HepG2 (cell line): ENCODE results near the gene MYH15. TPM values are rescaled to one million over a fixed set of nuclear protein-coding genes. Genes with fewer than 3 reads are reported as not detected.

Source experiments
- ATAC-seq: fragments of 200-7000 bp; cut with Tn5 transposase; 3 replicates; pipeline ENCODE4 v1.9.1; 2020; ENCODE audit warnings: mild to moderate bottlenecking, moderate library complexity
- BruUV-seq: library from RNA; stranded (reverse); fragments of 400-500 nt; replicated peaks from 2 replicates; lab custom pipeline; 2021; lab: Mats Ljungman, UMichigan
- CTCF ChIA-PET: fragments of 300-600 bp; formaldehyde crosslinking; extraction: SDS; loops from one replicate; lab custom pipeline; 2021; ENCODE audit warnings: low total read pairs, inconsistent platforms, low intra/inter-chr PET ratio; lab: Yijun Ruan, JAX
- POLR2A ChIA-PET: fragments of 350-600 bp; sonication (Branson Sonifier 250); formaldehyde crosslinking; loops from one replicate; lab custom pipeline; 2020; ENCODE audit warnings: antibody characterized with exemption, inconsistent platforms; lab: Yijun Ruan, JAX
- DNase-seq: peaks from one replicate; pipeline ENCODE4 v3.0.0-alpha.2; 2015; ENCODE audit warnings: low spot score
- FAIRE-seq: peaks from 3 replicates; lab custom pipeline; 2011; peaks lifted over from hg19 to GRCh38; lab: Jason Lieb, UNC
- H2AFZ ChIP-seq: one replicate; pipeline ENCODE4 v1.6.1; 2011; ENCODE audit warnings: low read length, inconsistent platforms
- H3K27ac ChIP-seq: fragments of 300-600 bp; 3 replicates; pipeline ENCODE4 v1.8.0; 2011; ENCODE audit warnings: mixed run types, mild to moderate bottlenecking, mixed read lengths, low read length, inconsistent platforms; ENCODE audit not compliant: insufficient read depth; ENCODE audit errors: extremely low read length
- H3K27me3 ChIP-seq, 2 experiments: fragments of 200-600 bp in 1 of 2; 2 replicates in 1 of 2; 3 replicates in 1 of 2; pipeline versions ENCODE4 v1.6.0 to v1.8.0; 2011; ENCODE audit warnings: low read length in 2 of 2, mild to moderate bottlenecking in 2 of 2, moderate library complexity in 2 of 2, inconsistent platforms in 1 of 2; ENCODE audit not compliant: insufficient read depth in 2 of 2, control insufficient read depth in 1 of 2
- H3K36me3 ChIP-seq, 2 experiments: fragments of 200-600 bp in 1 of 2; replicated peaks in 1 of 2; 2 replicates in 1 of 2; 3 replicates in 1 of 2; pipeline versions ENCODE4 v1.5.1 to v1.8.0; 2011; ENCODE audit warnings: low read length in 2 of 2, inconsistent platforms in 1 of 2; ENCODE audit not compliant: insufficient read depth in 2 of 2, control insufficient read depth in 1 of 2
- H3K4me1 ChIP-seq: 2 replicates; pipeline ENCODE4 v1.5.1; 2012; ENCODE audit warnings: low read length, inconsistent platforms; ENCODE audit not compliant: insufficient read depth
- H3K4me2 ChIP-seq: 2 replicates; pipeline ENCODE4 v1.6.0; 2011; ENCODE audit warnings: low read depth, low read length, inconsistent platforms
- H3K4me3 ChIP-seq, 3 experiments: fragments of 200-600 bp in 1 of 3; sonication (generic), shearing (Covaris generic) in 1 of 3; replicated peaks in 1 of 3; 2 replicates each; pipeline ENCODE4 v1.5.1; 2011 to 2016; ENCODE audit warnings: low read length in 3 of 3, inconsistent platforms in 2 of 3, low read depth in 2 of 3, mild to moderate bottlenecking in 2 of 3, control low read depth in 1 of 3, mixed read lengths in 1 of 3; ENCODE audit not compliant: insufficient read depth in 1 of 3
- H3K79me2 ChIP-seq: one replicate; pipeline ENCODE4 v1.6.1; 2011; ENCODE audit warnings: low read length, inconsistent platforms; ENCODE audit not compliant: insufficient read depth
- H3K9ac ChIP-seq: 2 replicates; pipeline ENCODE4 v1.6.0; 2011; ENCODE audit warnings: mild to moderate bottlenecking, low read depth, low read length, inconsistent platforms; ENCODE audit not compliant: insufficient read depth
- H3K9me3 ChIP-seq: 2 replicates; pipeline ENCODE4 v1.5.1; 2012; ENCODE audit warnings: mild to moderate bottlenecking, low read length
- H4K20me1 ChIP-seq: 2 replicates; pipeline ENCODE4 v1.6.0; 2011; ENCODE audit warnings: inconsistent platforms, mild to moderate bottlenecking, low read length, moderate library complexity; ENCODE audit not compliant: insufficient read depth
- ATF1 ChIP-seq: IDR thresholded peaks from 2 replicates; pipeline ENCODE4 v1.6.1; 2016; ENCODE audit warnings: mild to moderate bottlenecking, control low read depth
- FIP1L1 ChIP-seq: fragments of 200-400 bp; formaldehyde crosslinking; IDR thresholded peaks from 2 replicates; pipeline ENCODE4 v1.6.1; 2018; ENCODE audit warnings: low read depth, mild to moderate bottlenecking, low read length, moderate library complexity, borderline replicate concordance; ENCODE audit not compliant: insufficient read depth
- JUNB ChIP-seq: sonication (generic); formaldehyde crosslinking; IDR thresholded peaks from 2 replicates; pipeline ENCODE4 v1.8.0; 2022; ENCODE audit warnings: missing genetic modification reagents, mild to moderate bottlenecking, borderline replicate concordance
- RFXANK ChIP-seq: IDR thresholded peaks from 2 replicates; pipeline ENCODE4 v1.6.1; 2016
- SP1 ChIP-seq, 2 experiments: fragments of 450-650 bp in 1 of 2; sonication (generic) in 1 of 2; formaldehyde crosslinking in 1 of 2; IDR thresholded peaks; 2 replicates each; pipeline versions ENCODE4 v1.4.0 to v1.6.1; 2016 to 2020; ENCODE audit warnings: missing genetic modification reagents in 1 of 2
- ZNF180 ChIP-seq: sonication (generic); formaldehyde crosslinking; IDR thresholded peaks from 2 replicates; pipeline ENCODE4 v1.4.0; 2020; ENCODE audit warnings: low read depth, missing genetic modification reagents, borderline replicate concordance
- ZNF737 ChIP-seq: sonication (generic); formaldehyde crosslinking; IDR thresholded peaks from 2 replicates; pipeline ENCODE4 v1.5.0; 2020; ENCODE audit warnings: missing genetic modification reagents, mild to moderate bottlenecking, borderline replicate concordance
- ZNF775 ChIP-seq: sonication (generic); formaldehyde crosslinking; IDR thresholded peaks from 2 replicates; pipeline ENCODE4 v1.4.0; 2020; ENCODE audit warnings: missing genetic modification reagents, mild to moderate bottlenecking, moderate library complexity, borderline replicate concordance
- WGBS: methylation state at CpG from one replicate; pipeline ENCODE4 v1.1.6; 2017; ENCODE audit warnings: low lambda C conversion rate; 5-methylcytosine and 5-hydroxymethylcytosine counted together
- in situ Hi-C: cut with HindIII; loops from 2 replicates; pipeline ENCODE4 v1.10.0; 2017; ENCODE audit warnings: low pct_unique_long_range_greater_than_20kb; ENCODE audit not compliant: extremely low pct_ligation_motif_present
- intact Hi-C: fragments of 100-400 bp; cut with micrococcal nuclease; formaldehyde crosslinking; loops from one replicate; pipeline ENCODE4 v1.10.0; 2022; ENCODE audit not compliant: unreplicated experiment
- polyA plus RNA-seq, 8 experiments: library from polyadenylated mRNA; depleted of rRNA in 3 of 8; stranded (reverse) in 7 of 8; unstranded in 1 of 8; fragments of >200 nt; fragmentation: Illumina TruSeq in 4 of 8; extraction: Trizol in 4 of 8; gene quantifications; 2 replicates each; pipeline versions ENCODE4 v1.2.1 to v1.2.3, GENCODE V29; 2011 to 2016; ENCODE audit warnings: low read depth in 4 of 8, missing spikeins in 1 of 8, mixed read lengths in 1 of 8; ENCODE audit not compliant: insufficient read depth in 1 of 8
- total RNA-seq, 5 experiments: library from RNA; depleted of rRNA; stranded (reverse); fragments of >200 nt; fragmentation: Illumina TruSeq; extraction: Trizol; gene quantifications; 2 replicates each; pipeline ENCODE4 v1.2.3, GENCODE V29; 2016; ENCODE audit warnings: low read depth in 1 of 5
- TF ChIP-seq, protein P1 (sequence below): sonication (generic); formaldehyde crosslinking; conservative IDR thresholded peaks from 2 replicates; pipeline ENCODE4 v1.8.0; 2022; ENCODE audit warnings: missing genetic modification reagents

MYH15 gene
- total and polyA plus RNA-seq, 2 of the 13 experiments (the other 11 are each of a cell fraction or from before 2014, with no cell fraction given), result 0.03 to 0.09 TPM

DNA sequence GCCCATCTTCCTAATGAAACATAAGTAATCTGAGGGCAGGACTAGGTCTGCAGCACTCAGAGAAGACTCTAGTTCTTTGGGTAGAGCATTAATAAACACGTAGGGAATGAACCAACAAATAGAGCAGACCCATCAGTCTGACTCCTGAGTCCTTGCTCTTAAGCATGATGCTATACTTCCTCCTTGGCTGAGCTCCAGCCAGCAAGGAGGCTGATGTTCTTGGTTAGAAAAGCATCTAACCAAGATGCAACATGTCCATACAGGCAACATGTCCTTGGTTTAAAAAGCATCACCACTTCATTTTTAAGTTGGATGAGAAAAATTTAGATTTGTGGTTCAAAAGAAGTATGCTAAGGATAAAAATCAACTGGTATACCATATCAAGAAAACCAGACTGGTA lies 8.5 kb upstream of the MYH15 start (continued):
- no peak for TF ChIP-seq ZNF737
- TF ChIP-seq FIP1L1, result no peak
- TF ChIP-seq, all 625 proteins: peak for 0

GRCh38 chr3:108516881-108517280 lies 6.5 kb upstream of the MYH15 start:
- Histone ChIP-seq H2AFZ (no peak overlapping the region), H3K36me3 (no peaks in the 10 kb centered on the region), H3K4me3 (no peak overlapping the region), H3K4me2 (no peak overlapping the region), H3K4me1 (no peaks in the 10 kb centered on the region), H3K27ac (no peak overlapping the region), H4K20me1 (no peaks in the 10 kb centered on the region), H3K79me2 (no peaks in the 10 kb centered on the region), H3K27me3 (no peaks in the 10 kb centered on the region; a peak in 1 of 5 replicates), H3K9me3 (no peaks in the 10 kb centered on the region), H3K9ac (no peak overlapping the region)
- intact Hi-C loops, result no loop called here
- TF ChIP-seq, protein P1, sequence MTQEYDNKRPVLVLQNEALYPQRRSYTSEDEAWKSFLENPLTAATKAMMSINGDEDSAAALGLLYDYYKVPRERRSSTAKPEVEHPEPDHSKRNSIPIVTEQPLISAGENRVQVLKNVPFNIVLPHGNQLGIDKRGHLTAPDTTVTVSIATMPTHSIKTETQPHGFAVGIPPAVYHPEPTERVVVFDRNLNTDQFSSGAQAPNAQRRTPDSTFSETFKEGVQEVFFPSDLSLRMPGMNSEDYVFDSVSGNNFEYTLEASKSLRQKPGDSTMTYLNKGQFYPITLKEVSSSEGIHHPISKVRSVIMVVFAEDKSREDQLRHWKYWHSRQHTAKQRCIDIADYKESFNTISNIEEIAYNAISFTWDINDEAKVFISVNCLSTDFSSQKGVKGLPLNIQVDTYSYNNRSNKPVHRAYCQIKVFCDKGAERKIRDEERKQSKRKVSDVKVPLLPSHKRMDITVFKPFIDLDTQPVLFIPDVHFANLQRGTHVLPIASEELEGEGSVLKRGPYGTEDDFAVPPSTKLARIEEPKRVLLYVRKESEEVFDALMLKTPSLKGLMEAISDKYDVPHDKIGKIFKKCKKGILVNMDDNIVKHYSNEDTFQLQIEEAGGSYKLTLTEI (CRISPR knock-in tag), result no peak
- no peak for TF ChIP-seq JUNB (CRISPR knock-in tag)
- no peak for TF ChIP-seq ZNF180
- TF ChIP-seq RFXANK (CRISPR knock-in tag), result no peak
- TF ChIP-seq ZNF775 (CRISPR knock-in tag), result no peak
- no peak for TF ChIP-seq SP1 (IDR thresholded peaks at IDR 0.05)
- no peak for TF ChIP-seq SP1 (CRISPR knock-in tag; IDR thresholded peaks at IDR 0.05)
- no peak for TF ChIP-seq ATF1 (CRISPR knock-in tag)
- ATAC-seq, result no peak
- POLR2A ChIA-PET, result no interaction called here
- BruUV-seq, result no TSS peak
- 20% methylated on average over 2 of the region's 2 CpGs for WGBS
- CTCF ChIA-PET, result no interaction called here
- no peak for DNase-seq
- no peak for FAIRE-seq
- in situ Hi-C loops, result no loop called here
